ENCODE measurements around the gene LRP8. TPM values are rescaled to one million over a fixed set of nuclear protein-coding genes. Genes with fewer than 3 reads are reported as not detected.

The LRP8 gene
- total and polyA plus RNA-seq, 2 experiments from 2014 or later, result 27.8 to 71.1 TPM

GRCh38 chr1:53274026-53274425 is 53.8 kb downstream of the LRP8 start:
- H3K4me3 ChIP-seq, result no peak overlapping the region
- H3K9me2 ChIP-seq (ENCODE audit: insufficient read depth), result no peaks in the 10 kb centered on the region
- DNase-seq (ENCODE audit: low spot score), result no peak
- TF ChIP-seq NANOG (IDR thresholded peaks at IDR 0.05; ENCODE audit: borderline replicate concordance) (no peak), JUNB (IDR thresholded peaks at IDR 0.05; ENCODE audit: unreplicated experiment) (no peak), EZH2 (IDR thresholded peaks at IDR 0.05; ENCODE audit: low read depth, unreplicated experiment) (no peak), ZNF114 (CRISPR knock-in tag; IDR thresholded peaks at IDR 0.05) (no peak), ZNF331 (CRISPR knock-in tag; IDR thresholded peaks at IDR 0.05; ENCODE audit: low read depth) (no peak), STAT1 (IDR thresholded peaks at IDR 0.05; ENCODE audit: unreplicated experiment) (no peak), ETS1 (IDR thresholded peaks at IDR 0.05) (no peak), POLR2AphosphoS5 (IDR thresholded peaks at IDR 0.05; ENCODE audit: low read depth) (no peak), CREB1 (CRISPR knock-in tag; IDR thresholded peaks at IDR 0.05; ENCODE audit: low read depth) (no peak)
- TF ChIP-seq, protein P1, sequence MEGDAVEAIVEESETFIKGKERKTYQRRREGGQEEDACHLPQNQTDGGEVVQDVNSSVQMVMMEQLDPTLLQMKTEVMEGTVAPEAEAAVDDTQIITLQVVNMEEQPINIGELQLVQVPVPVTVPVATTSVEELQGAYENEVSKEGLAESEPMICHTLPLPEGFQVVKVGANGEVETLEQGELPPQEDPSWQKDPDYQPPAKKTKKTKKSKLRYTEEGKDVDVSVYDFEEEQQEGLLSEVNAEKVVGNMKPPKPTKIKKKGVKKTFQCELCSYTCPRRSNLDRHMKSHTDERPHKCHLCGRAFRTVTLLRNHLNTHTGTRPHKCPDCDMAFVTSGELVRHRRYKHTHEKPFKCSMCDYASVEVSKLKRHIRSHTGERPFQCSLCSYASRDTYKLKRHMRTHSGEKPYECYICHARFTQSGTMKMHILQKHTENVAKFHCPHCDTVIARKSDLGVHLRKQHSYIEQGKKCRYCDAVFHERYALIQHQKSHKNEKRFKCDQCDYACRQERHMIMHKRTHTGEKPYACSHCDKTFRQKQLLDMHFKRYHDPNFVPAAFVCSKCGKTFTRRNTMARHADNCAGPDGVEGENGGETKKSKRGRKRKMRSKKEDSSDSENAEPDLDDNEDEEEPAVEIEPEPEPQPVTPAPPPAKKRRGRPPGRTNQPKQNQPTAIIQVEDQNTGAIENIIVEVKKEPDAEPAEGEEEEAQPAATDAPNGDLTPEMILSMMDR (conservative IDR thresholded peaks at IDR 0.05; ENCODE audit: low read depth in 2 of 2), result no peak
- TF ChIP-seq, protein P2, sequence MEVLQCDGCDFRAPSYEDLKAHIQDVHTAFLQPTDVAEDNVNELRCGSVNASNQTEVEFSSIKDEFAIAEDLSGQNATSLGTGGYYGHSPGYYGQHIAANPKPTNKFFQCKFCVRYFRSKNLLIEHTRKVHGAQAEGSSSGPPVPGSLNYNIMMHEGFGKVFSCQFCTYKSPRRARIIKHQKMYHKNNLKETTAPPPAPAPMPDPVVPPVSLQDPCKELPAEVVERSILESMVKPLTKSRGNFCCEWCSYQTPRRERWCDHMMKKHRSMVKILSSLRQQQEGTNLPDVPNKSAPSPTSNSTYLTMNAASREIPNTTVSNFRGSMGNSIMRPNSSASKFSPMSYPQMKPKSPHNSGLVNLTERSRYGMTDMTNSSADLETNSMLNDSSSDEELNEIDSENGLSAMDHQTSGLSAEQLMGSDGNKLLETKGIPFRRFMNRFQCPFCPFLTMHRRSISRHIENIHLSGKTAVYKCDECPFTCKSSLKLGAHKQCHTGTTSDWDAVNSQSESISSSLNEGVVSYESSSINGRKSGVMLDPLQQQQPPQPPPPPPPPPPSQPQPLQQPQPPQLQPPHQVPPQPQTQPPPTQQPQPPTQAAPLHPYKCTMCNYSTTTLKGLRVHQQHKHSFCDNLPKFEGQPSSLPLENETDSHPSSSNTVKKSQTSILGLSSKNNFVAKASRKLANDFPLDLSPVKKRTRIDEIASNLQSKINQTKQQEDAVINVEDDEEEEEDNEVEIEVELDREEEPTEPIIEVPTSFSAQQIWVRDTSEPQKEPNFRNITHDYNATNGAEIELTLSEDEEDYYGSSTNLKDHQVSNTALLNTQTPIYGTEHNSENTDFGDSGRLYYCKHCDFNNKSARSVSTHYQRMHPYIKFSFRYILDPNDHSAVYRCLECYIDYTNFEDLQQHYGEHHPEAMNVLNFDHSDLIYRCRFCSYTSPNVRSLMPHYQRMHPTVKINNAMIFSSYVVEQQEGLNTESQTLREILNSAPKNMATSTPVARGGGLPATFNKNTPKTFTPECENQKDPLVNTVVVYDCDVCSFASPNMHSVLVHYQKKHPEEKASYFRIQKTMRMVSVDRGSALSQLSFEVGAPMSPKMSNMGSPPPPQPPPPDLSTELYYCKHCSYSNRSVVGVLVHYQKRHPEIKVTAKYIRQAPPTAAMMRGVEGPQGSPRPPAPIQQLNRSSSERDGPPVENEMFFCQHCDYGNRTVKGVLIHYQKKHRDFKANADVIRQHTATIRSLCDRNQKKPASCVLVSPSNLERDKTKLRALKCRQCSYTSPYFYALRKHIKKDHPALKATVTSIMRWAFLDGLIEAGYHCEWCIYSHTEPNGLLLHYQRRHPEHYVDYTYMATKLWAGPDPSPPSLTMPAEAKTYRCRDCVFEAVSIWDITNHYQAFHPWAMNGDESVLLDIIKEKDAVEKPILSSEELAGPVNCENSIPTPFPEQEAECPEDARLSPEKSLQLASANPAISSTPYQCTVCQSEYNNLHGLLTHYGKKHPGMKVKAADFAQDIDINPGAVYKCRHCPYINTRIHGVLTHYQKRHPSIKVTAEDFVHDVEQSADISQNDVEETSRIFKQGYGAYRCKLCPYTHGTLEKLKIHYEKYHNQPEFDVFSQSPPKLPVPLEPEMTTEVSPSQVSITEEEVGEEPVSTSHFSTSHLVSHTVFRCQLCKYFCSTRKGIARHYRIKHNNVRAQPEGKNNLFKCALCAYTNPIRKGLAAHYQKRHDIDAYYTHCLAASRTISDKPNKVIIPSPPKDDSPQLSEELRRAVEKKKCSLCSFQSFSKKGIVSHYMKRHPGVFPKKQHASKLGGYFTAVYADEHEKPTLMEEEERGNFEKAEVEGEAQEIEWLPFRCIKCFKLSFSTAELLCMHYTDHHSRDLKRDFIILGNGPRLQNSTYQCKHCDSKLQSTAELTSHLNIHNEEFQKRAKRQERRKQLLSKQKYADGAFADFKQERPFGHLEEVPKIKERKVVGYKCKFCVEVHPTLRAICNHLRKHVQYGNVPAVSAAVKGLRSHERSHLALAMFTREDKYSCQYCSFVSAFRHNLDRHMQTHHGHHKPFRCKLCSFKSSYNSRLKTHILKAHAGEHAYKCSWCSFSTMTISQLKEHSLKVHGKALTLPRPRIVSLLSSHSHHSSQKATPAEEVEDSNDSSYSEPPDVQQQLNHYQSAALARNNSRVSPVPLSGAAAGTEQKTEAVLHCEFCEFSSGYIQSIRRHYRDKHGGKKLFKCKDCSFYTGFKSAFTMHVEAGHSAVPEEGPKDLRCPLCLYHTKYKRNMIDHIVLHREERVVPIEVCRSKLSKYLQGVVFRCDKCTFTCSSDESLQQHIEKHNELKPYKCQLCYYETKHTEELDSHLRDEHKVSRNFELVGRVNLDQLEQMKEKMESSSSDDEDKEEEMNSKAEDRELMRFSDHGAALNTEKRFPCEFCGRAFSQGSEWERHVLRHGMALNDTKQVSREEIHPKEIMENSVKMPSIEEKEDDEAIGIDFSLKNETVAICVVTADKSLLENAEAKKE (CRISPR knock-in tag; IDR thresholded peaks at IDR 0.05), result no peak
- H3K27ac ChIP-seq (ENCODE audit: low read depth), result no peak overlapping the region
- H3K79me2 ChIP-seq (replicated peaks; ENCODE audit: insufficient read depth), result no peaks in the 10 kb centered on the region
- no peaks in the 10 kb centered on the region for H3K4me1 ChIP-seq (ENCODE audit: insufficient read depth)
- H2AFZ ChIP-seq, result no peak overlapping the region
- H3K4me2 ChIP-seq, result no peak overlapping the region
- H4K20me1 ChIP-seq (replicated peaks; ENCODE audit: insufficient read depth), result no peaks in the 10 kb centered on the region
- H3F3A ChIP-seq (replicated peaks; ENCODE audit: low read depth), result no peaks in the 10 kb centered on the region
- Mint-ChIP-seq H3K27ac (no peak overlapping the region), H3K9me3 (no peaks in the 10 kb centered on the region), H3K27me3 (ENCODE audit: insufficient read depth, low read depth, poor library complexity) (peaks cover 11% of the 10 kb centered on the region), H3K4me3 (no peak overlapping the region), H3K4me1 (peaks cover 3% of the 10 kb centered on the region; the same call in 1 of the 3 replicates), H3K36me3 (ENCODE audit: low read depth) (peaks cover 85% of the 10 kb centered on the region)
- H3K36me3 ChIP-seq (ENCODE audit: insufficient read depth), result peaks cover 12% of the 10 kb centered on the region
- no peaks in the 10 kb centered on the region for H3K27me3 ChIP-seq (ENCODE audit: insufficient read depth)
- no peak for ATAC-seq
